ENCODE results near the gene GALNTL6.

GALNTL6 gene

DNA sequence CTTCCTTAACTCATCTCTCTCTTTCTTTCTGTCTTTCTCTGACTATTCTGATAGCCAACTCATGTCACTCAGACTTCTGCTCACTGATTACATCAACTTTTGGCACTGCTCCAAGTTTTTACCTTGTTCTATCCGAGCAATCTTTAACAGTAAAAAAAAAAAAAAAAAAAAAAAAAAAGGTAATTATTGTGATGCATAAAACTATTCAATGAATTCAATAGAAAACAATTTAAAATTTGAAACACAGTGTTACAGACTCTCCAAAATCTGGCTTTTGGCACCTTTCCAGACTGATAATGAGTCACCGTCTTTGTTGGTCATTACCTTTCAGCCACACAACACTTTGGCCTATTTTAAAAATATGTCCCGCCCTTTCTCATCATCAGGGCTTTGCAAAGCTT lies 229.5 kb downstream of the GALNTL6 start:
- Histone ChIP-seq H3K27me3 (ENCODE audit: control insufficient read depth in 2 of 2, insufficient read depth in 2 of 2, low read length in 2 of 2) (no peaks in the 10 kb centered on the region), H3K36me3 (ENCODE audit: control insufficient read depth in 2 of 2, insufficient read depth in 2 of 2, low read length in 2 of 2) (no peaks in the 10 kb centered on the region), H3K9me3 (ENCODE audit: control insufficient read depth in 2 of 2, low read length in 2 of 2) (no peaks in the 10 kb centered on the region), H3K4me3 (ENCODE audit: low read length in 2 of 2) (no peak overlapping the region), H3K9ac (ENCODE audit: low read depth in 1 of 2, low read length in 2 of 2) (no peak overlapping the region), H3K27ac (ENCODE audit: low read depth in 2 of 2, low read length in 2 of 2) (no peak overlapping the region), H3K4me1 (ENCODE audit: control insufficient read depth in 2 of 2, insufficient read depth in 2 of 2, low read length in 2 of 2) (no peaks in the 10 kb centered on the region)

GRCh38 chr4:172045981-172046380 lies 232.8 kb downstream of the GALNTL6 start:
- H3K9me3 ChIP-seq (ENCODE audit: control insufficient read depth in 2 of 2, low read length in 2 of 2) = no peaks in the 10 kb centered on the region
- H3K4me1 ChIP-seq (ENCODE audit: control insufficient read depth in 2 of 2, insufficient read depth in 2 of 2, low read length in 2 of 2) = no peaks in the 10 kb centered on the region

GRCh38 chr4:172048666-172049065 lies 235.5 kb downstream of the GALNTL6 start:
- no peaks in the 10 kb centered on the region for H3K27me3 ChIP-seq (ENCODE audit: control insufficient read depth in 2 of 2, insufficient read depth in 2 of 2, low read length in 2 of 2)
- no peaks in the 10 kb centered on the region for H3K4me1 ChIP-seq (ENCODE audit: control insufficient read depth in 2 of 2, insufficient read depth in 2 of 2, low read length in 2 of 2)
- H3K4me3 ChIP-seq (ENCODE audit: low read length in 2 of 2) = no peak overlapping the region
- H3K9ac ChIP-seq (ENCODE audit: low read depth in 1 of 2, low read length in 2 of 2) = no peak overlapping the region
- no peaks in the 10 kb centered on the region for H3K9me3 ChIP-seq (ENCODE audit: control insufficient read depth in 2 of 2, low read length in 2 of 2)
- no peaks in the 10 kb centered on the region for H3K36me3 ChIP-seq (ENCODE audit: control insufficient read depth in 2 of 2, insufficient read depth in 2 of 2, low read length in 2 of 2)
- H3K27ac ChIP-seq (ENCODE audit: low read depth in 2 of 2, low read length in 2 of 2) = no peak overlapping the region

More at GRCh38 chr4:172045981-172046380, 232.8 kb downstream of the GALNTL6 start:
- no peaks in the 10 kb centered on the region for H3K36me3 ChIP-seq (ENCODE audit: control insufficient read depth in 2 of 2, insufficient read depth in 2 of 2, low read length in 2 of 2)
- no peak overlapping the region for H3K27ac ChIP-seq (ENCODE audit: low read depth in 2 of 2, low read length in 2 of 2)
- no peak overlapping the region for H3K9ac ChIP-seq (ENCODE audit: low read depth in 1 of 2, low read length in 2 of 2)
- H3K4me3 ChIP-seq (ENCODE audit: low read length in 2 of 2) = no peak overlapping the region
- no peaks in the 10 kb centered on the region for H3K27me3 ChIP-seq (ENCODE audit: control insufficient read depth in 2 of 2, insufficient read depth in 2 of 2, low read length in 2 of 2)

- no peaks in the 10 kb centered on the region for H3K27me3 ChIP-seq (ENCODE audit: control insufficient read depth in 2 of 2, insufficient read depth in 2 of 2, low read length in 2 of 2)
- no peaks in the 10 kb centered on the region for H3K36me3 ChIP-seq (ENCODE audit: control insufficient read depth in 2 of 2, insufficient read depth in 2 of 2, low read length in 2 of 2)
- no peak overlapping the region for H3K9ac ChIP-seq (ENCODE audit: low read depth in 1 of 2, low read length in 2 of 2)
- H3K27ac ChIP-seq (ENCODE audit: low read depth in 2 of 2, low read length in 2 of 2) = no peak overlapping the region
- H3K9me3 ChIP-seq (ENCODE audit: control insufficient read depth in 2 of 2, low read length in 2 of 2) = no peaks in the 10 kb centered on the region
- H3K4me1 ChIP-seq (ENCODE audit: control insufficient read depth in 2 of 2, insufficient read depth in 2 of 2, low read length in 2 of 2) = no peaks in the 10 kb centered on the region
- H3K4me3 ChIP-seq (ENCODE audit: low read length in 2 of 2) = no peak overlapping the region
Measured at GRCh38 chr4:172050911-172051310, 237.7 kb downstream of the GALNTL6 start.

GRCh38 chr4:172055046-172055445 lies 241.8 kb downstream of the GALNTL6 start:
- no peak overlapping the region for H3K9ac ChIP-seq (ENCODE audit: low read depth in 1 of 2, low read length in 2 of 2)
- no peak overlapping the region for H3K4me3 ChIP-seq (ENCODE audit: low read length in 2 of 2)
- H3K27ac ChIP-seq (ENCODE audit: low read depth in 2 of 2, low read length in 2 of 2) = no peak overlapping the region
- no peaks in the 10 kb centered on the region for H3K27me3 ChIP-seq (ENCODE audit: control insufficient read depth in 2 of 2, insufficient read depth in 2 of 2, low read length in 2 of 2)
- H3K4me1 ChIP-seq (ENCODE audit: control insufficient read depth in 2 of 2, insufficient read depth in 2 of 2, low read length in 2 of 2) = no peaks in the 10 kb centered on the region
- H3K9me3 ChIP-seq (ENCODE audit: control insufficient read depth in 2 of 2, low read length in 2 of 2) = no peaks in the 10 kb centered on the region
- no peaks in the 10 kb centered on the region for H3K36me3 ChIP-seq (ENCODE audit: control insufficient read depth in 2 of 2, insufficient read depth in 2 of 2, low read length in 2 of 2)

GRCh38 chr4:172055498-172055897 lies 242.3 kb downstream of the GALNTL6 start:
- Histone ChIP-seq H3K4me1 (ENCODE audit: control insufficient read depth in 2 of 2, insufficient read depth in 2 of 2, low read length in 2 of 2) (no peaks in the 10 kb centered on the region), H3K36me3 (ENCODE audit: control insufficient read depth in 2 of 2, insufficient read depth in 2 of 2, low read length in 2 of 2) (no peaks in the 10 kb centered on the region), H3K4me3 (ENCODE audit: low read length in 2 of 2) (no peak overlapping the region), H3K27ac (ENCODE audit: low read depth in 2 of 2, low read length in 2 of 2) (no peak overlapping the region), H3K9me3 (ENCODE audit: control insufficient read depth in 2 of 2, low read length in 2 of 2) (no peaks in the 10 kb centered on the region), H3K27me3 (ENCODE audit: control insufficient read depth in 2 of 2, insufficient read depth in 2 of 2, low read length in 2 of 2) (no peaks in the 10 kb centered on the region), H3K9ac (ENCODE audit: low read depth in 1 of 2, low read length in 2 of 2) (no peak overlapping the region)

- no peak overlapping the region for H3K4me3 ChIP-seq (ENCODE audit: low read length in 2 of 2)
- H3K27ac ChIP-seq (ENCODE audit: low read depth in 2 of 2, low read length in 2 of 2) = no peak overlapping the region
- no peak overlapping the region for H3K9ac ChIP-seq (ENCODE audit: low read depth in 1 of 2, low read length in 2 of 2)
- H3K36me3 ChIP-seq (ENCODE audit: control insufficient read depth in 2 of 2, insufficient read depth in 2 of 2, low read length in 2 of 2) = no peaks in the 10 kb centered on the region
- H3K4me1 ChIP-seq (ENCODE audit: control insufficient read depth in 2 of 2, insufficient read depth in 2 of 2, low read length in 2 of 2) = no peaks in the 10 kb centered on the region
- H3K27me3 ChIP-seq (ENCODE audit: control insufficient read depth in 2 of 2, insufficient read depth in 2 of 2, low read length in 2 of 2) = no peaks in the 10 kb centered on the region
- no peaks in the 10 kb centered on the region for H3K9me3 ChIP-seq (ENCODE audit: control insufficient read depth in 2 of 2, low read length in 2 of 2)
Measured at GRCh38 chr4:172061204-172061603, 248.0 kb downstream of the GALNTL6 start.

GRCh38 chr4:172068506-172068905 lies 255.3 kb downstream of the GALNTL6 start:
- no peaks in the 10 kb centered on the region for H3K27me3 ChIP-seq (ENCODE audit: control insufficient read depth in 2 of 2, insufficient read depth in 2 of 2, low read length in 2 of 2)
- no peak overlapping the region for H3K9ac ChIP-seq (ENCODE audit: low read depth in 1 of 2, low read length in 2 of 2)
- no peak overlapping the region for H3K27ac ChIP-seq (ENCODE audit: low read depth in 2 of 2, low read length in 2 of 2)
- no peaks in the 10 kb centered on the region for H3K36me3 ChIP-seq (ENCODE audit: control insufficient read depth in 2 of 2, insufficient read depth in 2 of 2, low read length in 2 of 2)
- H3K4me3 ChIP-seq (ENCODE audit: low read length in 2 of 2) = no peak overlapping the region
- H3K9me3 ChIP-seq (ENCODE audit: control insufficient read depth in 2 of 2, low read length in 2 of 2) = no peaks in the 10 kb centered on the region
- H3K4me1 ChIP-seq (ENCODE audit: control insufficient read depth in 2 of 2, insufficient read depth in 2 of 2, low read length in 2 of 2) = no peaks in the 10 kb centered on the region

DNA sequence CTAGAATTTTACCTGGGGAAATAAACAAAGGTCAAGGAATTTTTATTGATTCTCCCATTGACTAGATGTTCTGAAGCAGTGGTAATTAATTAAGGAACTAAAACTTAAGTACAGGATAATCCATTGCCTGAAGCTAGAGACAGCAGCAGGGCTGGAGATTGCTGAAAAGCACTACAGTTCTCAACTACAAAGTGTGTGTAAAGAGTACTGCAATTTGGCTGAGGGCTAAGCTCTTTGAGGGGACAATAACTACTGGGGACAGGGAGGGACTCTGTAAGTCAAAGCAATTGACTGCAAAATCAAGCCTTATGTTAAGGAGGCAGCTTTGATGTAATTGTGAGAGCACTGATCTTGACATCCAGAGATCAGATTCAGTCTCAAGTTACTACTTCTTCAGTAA lies 260.4 kb downstream of the GALNTL6 start:
- H3K36me3 ChIP-seq (ENCODE audit: control insufficient read depth in 2 of 2, insufficient read depth in 2 of 2, low read length in 2 of 2) = no peaks in the 10 kb centered on the region
- no peaks in the 10 kb centered on the region for H3K4me1 ChIP-seq (ENCODE audit: control insufficient read depth in 2 of 2, insufficient read depth in 2 of 2, low read length in 2 of 2)
- H3K9me3 ChIP-seq (ENCODE audit: control insufficient read depth in 2 of 2, low read length in 2 of 2) = no peaks in the 10 kb centered on the region
- no peak overlapping the region for H3K9ac ChIP-seq (ENCODE audit: low read depth in 1 of 2, low read length in 2 of 2)
- H3K27ac ChIP-seq (ENCODE audit: low read depth in 2 of 2, low read length in 2 of 2) = no peak overlapping the region
- H3K27me3 ChIP-seq (ENCODE audit: control insufficient read depth in 2 of 2, insufficient read depth in 2 of 2, low read length in 2 of 2) = no peaks in the 10 kb centered on the region
- no peak overlapping the region for H3K4me3 ChIP-seq (ENCODE audit: low read length in 2 of 2)

- Histone ChIP-seq H3K4me1 (ENCODE audit: control insufficient read depth in 2 of 2, insufficient read depth in 2 of 2, low read length in 2 of 2) (no peaks in the 10 kb centered on the region), H3K4me3 (ENCODE audit: low read length in 2 of 2) (no peak overlapping the region), H3K9me3 (ENCODE audit: control insufficient read depth in 2 of 2, low read length in 2 of 2) (no peaks in the 10 kb centered on the region), H3K36me3 (ENCODE audit: control insufficient read depth in 2 of 2, insufficient read depth in 2 of 2, low read length in 2 of 2) (no peaks in the 10 kb centered on the region), H3K27me3 (ENCODE audit: control insufficient read depth in 2 of 2, insufficient read depth in 2 of 2, low read length in 2 of 2) (no peaks in the 10 kb centered on the region), H3K27ac (ENCODE audit: low read depth in 2 of 2, low read length in 2 of 2) (no peak overlapping the region), H3K9ac (ENCODE audit: low read depth in 1 of 2, low read length in 2 of 2) (no peak overlapping the region)
Measured at GRCh38 chr4:172083272-172083671, 270.1 kb downstream of the GALNTL6 start.

DNA sequence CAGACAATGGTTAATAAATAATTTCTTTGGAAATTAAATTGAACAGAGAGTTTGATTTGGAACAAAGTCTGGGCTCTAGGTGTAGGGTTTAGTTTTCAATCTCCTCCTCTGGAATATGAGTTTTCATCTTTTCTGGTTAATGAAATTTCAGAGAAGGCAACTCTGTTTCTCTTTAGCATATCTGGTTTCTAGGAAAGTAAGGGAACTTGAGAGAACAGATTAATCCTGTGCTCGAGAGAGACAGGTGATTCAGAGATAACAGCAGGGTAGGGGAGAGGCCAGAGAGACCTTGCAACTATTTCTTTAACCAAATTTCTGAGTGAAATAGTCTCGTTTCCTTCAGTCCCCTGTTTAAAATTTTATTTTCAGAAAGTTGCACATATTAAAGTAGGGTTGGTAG lies 275.4 kb downstream of the GALNTL6 start:
- Histone ChIP-seq H3K4me1 (ENCODE audit: control insufficient read depth in 2 of 2, insufficient read depth in 2 of 2, low read length in 2 of 2) (no peaks in the 10 kb centered on the region), H3K9ac (ENCODE audit: low read depth in 1 of 2, low read length in 2 of 2) (no peak overlapping the region), H3K9me3 (ENCODE audit: control insufficient read depth in 2 of 2, low read length in 2 of 2) (no peaks in the 10 kb centered on the region)

More for the DNA sequence above, 275.4 kb downstream of the GALNTL6 start:
- Histone ChIP-seq H3K36me3 (ENCODE audit: control insufficient read depth in 2 of 2, insufficient read depth in 2 of 2, low read length in 2 of 2) (no peaks in the 10 kb centered on the region), H3K4me3 (ENCODE audit: low read length in 2 of 2) (no peak overlapping the region), H3K27ac (ENCODE audit: low read depth in 2 of 2, low read length in 2 of 2) (no peak overlapping the region), H3K27me3 (ENCODE audit: control insufficient read depth in 2 of 2, insufficient read depth in 2 of 2, low read length in 2 of 2) (no peaks in the 10 kb centered on the region)
